Mesendoderm (in vitro differentiated cells): Measurements from ENCODE around the gene NOP58.
"Not testable (repeated sequence)": the region's sequence is repeated elsewhere in the genome, so short reads cannot be mapped to it uniquely, and the experiment has no call there.

Experiments
- DNase-seq: peaks from one replicate; pipeline ENCODE4 v3.0.0; 2013
- H2AK5ac ChIP-seq: 2 replicates; pipeline ENCODE4 v1.6.1; 2013; ENCODE audit warnings: low read length, inconsistent platforms
- H2BK120ac ChIP-seq: 2 replicates; pipeline ENCODE4 v1.6.1; 2013; ENCODE audit warnings: low read depth, mild to moderate bottlenecking, low read length, moderate library complexity, mixed read lengths
- H2BK15ac ChIP-seq: replicated peaks from 2 replicates; pipeline ENCODE4 v1.6.1; 2013; ENCODE audit warnings: low read depth, mild to moderate bottlenecking, moderate library complexity
- H2BK5ac ChIP-seq: 2 replicates; pipeline ENCODE4 v1.6.1; 2013; ENCODE audit warnings: low read length, inconsistent platforms
- H3K18ac ChIP-seq: 2 replicates; pipeline ENCODE4 v1.6.1; 2013; ENCODE audit warnings: mild to moderate bottlenecking, low read length, mixed read lengths
- H3K23ac ChIP-seq: one replicate; pipeline ENCODE4 v1.6.1; 2013; ENCODE audit warnings: low read length
- H3K27ac ChIP-seq: 2 replicates; pipeline ENCODE4 v1.5.1; 2013; ENCODE audit warnings: low read depth, mild to moderate bottlenecking, inconsistent platforms, low read length, moderate library complexity
- H3K27me3 ChIP-seq: 2 replicates; pipeline ENCODE4 v1.6.1; 2013; ENCODE audit warnings: low read length, control low read depth, mild to moderate bottlenecking, inconsistent platforms; ENCODE audit not compliant: insufficient read depth, poor library complexity
- H3K36me3 ChIP-seq: 2 replicates; pipeline ENCODE4 v1.6.1; 2013; ENCODE audit warnings: low read length, inconsistent platforms; ENCODE audit not compliant: control insufficient read depth, insufficient read depth
- H3K4ac ChIP-seq: one replicate; pipeline ENCODE4 v1.6.1; 2013; ENCODE audit warnings: low read depth, mild to moderate bottlenecking, low read length, moderate library complexity
- H3K4me1 ChIP-seq: 2 replicates; pipeline ENCODE4 v1.6.1; 2013; ENCODE audit warnings: low read depth, low read length, inconsistent platforms; ENCODE audit not compliant: control insufficient read depth
- H3K4me2 ChIP-seq: 2 replicates; pipeline ENCODE4 v1.6.1; 2013; ENCODE audit warnings: low read length
- H3K4me3 ChIP-seq: 2 replicates; pipeline ENCODE4 v1.5.1; 2013; ENCODE audit warnings: mild to moderate bottlenecking, low read length
- H3K56ac ChIP-seq: one replicate; pipeline ENCODE4 v1.6.1; 2013; ENCODE audit warnings: low read length
- H3K79me1 ChIP-seq: 2 replicates; pipeline ENCODE4 v1.6.1; 2013; ENCODE audit warnings: low read length, inconsistent platforms
- H3K79me2 ChIP-seq: 2 replicates; pipeline ENCODE4 v1.6.1; 2013; ENCODE audit warnings: mild to moderate bottlenecking, low read length; ENCODE audit not compliant: control insufficient read depth, insufficient read depth
- H3K9ac ChIP-seq: 2 replicates; pipeline ENCODE4 v1.6.1; 2013; ENCODE audit warnings: low read length, inconsistent platforms
- H4K5ac ChIP-seq: one replicate; pipeline ENCODE4 v1.6.1; 2013; ENCODE audit warnings: low read length
- H4K8ac ChIP-seq: one replicate; pipeline ENCODE4 v1.6.1; 2013; ENCODE audit warnings: low read depth, mild to moderate bottlenecking, control low read depth, low read length, moderate library complexity
- WGBS: extraction: QIAGEN DNeasy Blood & Tissue Kit; methylation state at CpG from one replicate; pipeline ENCODE4 v1.1.7; 2013; ENCODE audit warnings: low lambda C conversion rate, missing lambda C conversion rate; ENCODE audit not compliant: insufficient coverage; ENCODE audit errors: extremely low coverage; 5-methylcytosine and 5-hydroxymethylcytosine counted together

NOP58 gene

DNA sequence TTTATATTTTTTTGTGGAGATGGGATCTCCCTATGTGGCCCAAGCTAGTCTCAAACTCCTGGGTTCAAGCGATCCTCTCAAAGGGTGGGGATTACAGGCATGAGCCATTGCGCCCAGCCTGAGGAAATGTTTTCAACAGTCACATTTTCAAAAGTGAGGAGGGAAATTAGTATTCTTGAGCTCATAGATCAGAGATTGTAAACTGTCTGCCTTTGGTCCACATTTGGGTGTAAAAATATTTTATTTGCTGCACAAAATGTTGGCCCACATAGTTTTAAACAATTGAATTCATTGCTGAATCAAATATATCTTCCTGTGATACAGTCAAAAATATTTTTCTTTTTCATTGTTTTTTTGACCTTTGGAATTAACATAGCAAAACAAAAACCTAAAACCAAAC is 48.6 kb downstream of the NOP58 start:
- H3K27ac ChIP-seq = no peak overlapping the region
- no peak overlapping the region for H2BK15ac ChIP-seq
- no CpG with 5 or more reads among the region's 2 CpGs for WGBS
- DNase-seq = no peak
- H3K9ac ChIP-seq = no peak overlapping the region
- no peaks in the 10 kb centered on the region for H3K4me1 ChIP-seq
- no peaks in the 10 kb centered on the region for H3K79me2 ChIP-seq
- H4K5ac ChIP-seq = no peak overlapping the region
- no peak overlapping the region for H2AK5ac ChIP-seq
- H3K27me3 ChIP-seq = no peaks in the 10 kb centered on the region
- no peak overlapping the region for H4K8ac ChIP-seq
- no peak overlapping the region for H3K56ac ChIP-seq
- H3K4ac ChIP-seq = no peak overlapping the region
- no peaks in the 10 kb centered on the region for H3K36me3 ChIP-seq
- no peak overlapping the region for H2BK5ac ChIP-seq
- H3K18ac ChIP-seq = no peak overlapping the region
- H3K23ac ChIP-seq = no peak overlapping the region
- H3K4me3 ChIP-seq = no peak overlapping the region
- no peak overlapping the region for H2BK120ac ChIP-seq
- no peaks in the 10 kb centered on the region for H3K79me1 ChIP-seq
- H3K4me2 ChIP-seq = no peak overlapping the region

GRCh38 chr2:202317080-202317857 is 51.7 kb downstream of the NOP58 start:
- Histone ChIP-seq H2BK15ac (no peak overlapping the region), H3K4me1 (no peaks in the 10 kb centered on the region), H3K4me2 (no peak overlapping the region), H4K5ac (no peak overlapping the region), H3K36me3 (no peaks in the 10 kb centered on the region), H3K4me3 (no peak overlapping the region), H3K23ac (no peak overlapping the region), H3K18ac (peak overlapping the region; percentile 51), H3K27ac (no peak overlapping the region), H2BK5ac (no peak overlapping the region), H3K4ac (peak overlapping the region; percentile 10), H3K27me3 (no peaks in the 10 kb centered on the region), H3K9ac (no peak overlapping the region), H4K8ac (no peak overlapping the region), H3K56ac (no peak overlapping the region), H3K79me2 (no peaks in the 10 kb centered on the region), H2AK5ac (no peak overlapping the region), H2BK120ac (no peak overlapping the region), H3K79me1 (no peaks in the 10 kb centered on the region)
- DNase-seq = peak; percentile 61
- WGBS = no CpG with 5 or more reads among the region's 6 CpGs

- H2BK120ac ChIP-seq, H2BK15ac ChIP-seq, H3K4me2 ChIP-seq, H3K79me2 ChIP-seq, H3K4ac ChIP-seq, H3K18ac ChIP-seq, H3K36me3 ChIP-seq, H3K9ac ChIP-seq, H3K56ac ChIP-seq, H3K4me3 ChIP-seq, H4K8ac ChIP-seq, H3K27ac ChIP-seq, H2AK5ac ChIP-seq, H2BK5ac ChIP-seq, H3K4me1 ChIP-seq, H3K27me3 ChIP-seq, H4K5ac ChIP-seq, DNase-seq, H3K79me1 ChIP-seq, H3K23ac ChIP-seq: not testable (repeated sequence)
- no CpG with 5 or more reads among the region's 3 CpGs for WGBS
Measured at GRCh38 chr2:202320362-202320761, 54.8 kb downstream of the NOP58 start.

DNA sequence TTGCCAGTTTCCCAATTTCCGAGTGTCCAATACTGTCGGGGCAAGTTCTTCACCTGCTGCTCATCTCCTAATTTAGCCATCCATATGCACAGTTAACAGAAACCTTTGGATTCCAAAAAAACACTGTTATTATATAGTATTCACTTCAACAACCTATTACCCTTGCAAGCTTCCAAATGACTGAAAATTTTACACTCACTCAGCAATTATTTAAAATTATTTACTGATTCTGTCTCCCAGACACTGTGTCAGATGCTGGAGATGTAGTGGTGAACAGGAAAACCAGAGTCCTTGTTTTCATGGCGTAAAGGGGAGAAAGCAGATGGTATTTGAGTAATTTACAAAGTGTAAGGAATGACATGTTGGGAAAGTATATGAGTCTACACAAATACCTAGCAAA is 56.9 kb downstream of the NOP58 start:
- Histone ChIP-seq H3K27me3 (no peaks in the 10 kb centered on the region), H3K18ac (no peak overlapping the region), H3K27ac (no peak overlapping the region), H3K4me2 (no peak overlapping the region), H3K79me1 (no peaks in the 10 kb centered on the region), H3K36me3 (no peaks in the 10 kb centered on the region), H3K4me1 (no peaks in the 10 kb centered on the region), H2BK5ac (no peak overlapping the region), H3K4ac (no peak overlapping the region), H3K56ac (no peak overlapping the region), H2AK5ac (no peak overlapping the region), H3K4me3 (no peak overlapping the region), H3K9ac (no peak overlapping the region), H4K8ac (no peak overlapping the region), H3K23ac (no peak overlapping the region), H3K79me2 (no peaks in the 10 kb centered on the region), H4K5ac (no peak overlapping the region), H2BK120ac (no peak overlapping the region), H2BK15ac (no peak overlapping the region)
- DNase-seq = no peak
- WGBS = no CpG with 5 or more reads among the region's 3 CpGs

- H4K5ac ChIP-seq = no peak overlapping the region
- H3K4me2 ChIP-seq = no peak overlapping the region
- peak overlapping the region; percentile 21 for H3K9ac ChIP-seq
- H3K18ac ChIP-seq = no peak overlapping the region
- H3K79me2 ChIP-seq = no peaks in the 10 kb centered on the region
- no peaks in the 10 kb centered on the region for H3K27me3 ChIP-seq
- DNase-seq = peak; percentile 59
- H2BK120ac ChIP-seq = no peak overlapping the region
- H3K36me3 ChIP-seq = no peaks in the 10 kb centered on the region
- peaks cover 3% of the 10 kb centered on the region for H3K4me1 ChIP-seq
- no CpG with 5 or more reads among the region's 1 CpG for WGBS
- no peak overlapping the region for H2BK5ac ChIP-seq
- H3K56ac ChIP-seq = peak overlapping the region; percentile 65
- no peak overlapping the region for H3K4me3 ChIP-seq
- no peak overlapping the region for H2BK15ac ChIP-seq
- no peak overlapping the region for H3K27ac ChIP-seq
- H2AK5ac ChIP-seq = no peak overlapping the region
- no peaks in the 10 kb centered on the region for H3K79me1 ChIP-seq
- no peak overlapping the region for H3K4ac ChIP-seq
- no peak overlapping the region for H4K8ac ChIP-seq
- no peak overlapping the region for H3K23ac ChIP-seq
Measured at GRCh38 chr2:202327858-202328257, 62.3 kb downstream of the NOP58 start.
